Neural cell (in vitro differentiated cells): ENCODE results near the gene TRMT2A. TPM values are rescaled to one million over a fixed set of nuclear protein-coding genes. Genes with fewer than 3 reads are reported as not detected.

Experiments
- H2AFZ ChIP-seq: fragments of 200-600, 300-800 bp; sonication (generic), shearing (Covaris generic); 2 replicates; pipeline ENCODE4 v1.6.0; 2014; ENCODE audit warnings: low read depth, mild to moderate bottlenecking, antibody characterized with exemption, low read length, moderate library complexity
- H3F3A ChIP-seq: fragments of 200-600 bp; shearing (Covaris generic); 2 replicates; pipeline ENCODE4 v1.6.1; 2016; ENCODE audit warnings: mild to moderate bottlenecking, moderate library complexity, mixed read lengths, antibody characterized with exemption, low read length; ENCODE audit not compliant: insufficient read depth, poor library complexity, severe bottlenecking
- H3K27ac ChIP-seq: fragments of 200-600, 300-800 bp; sonication (generic), shearing (Covaris generic); 2 replicates; pipeline ENCODE4 v1.5.1; 2014; ENCODE audit warnings: mild to moderate bottlenecking, low read length, moderate library complexity
- H3K27me3 ChIP-seq: fragments of 300-800, 200-600 bp; sonication (generic), shearing (Covaris generic); 2 replicates; pipeline ENCODE4 v1.6.0; 2014; ENCODE audit warnings: mild to moderate bottlenecking, low read depth, low read length, moderate library complexity; ENCODE audit not compliant: insufficient read depth
- H3K36me3 ChIP-seq: fragments of 300-800, 200-600 bp; sonication (generic), shearing (Covaris generic); 2 replicates; pipeline ENCODE4 v1.5.1; 2014; ENCODE audit warnings: mild to moderate bottlenecking, antibody characterized with exemption, low read length, moderate library complexity; ENCODE audit not compliant: insufficient read depth
- H3K4me2 ChIP-seq: fragments of 300-800, 200-600 bp; sonication (generic), shearing (Covaris generic); 2 replicates; pipeline ENCODE4 v1.6.0; 2014; ENCODE audit warnings: mild to moderate bottlenecking, low read length
- H3K4me3 ChIP-seq: fragments of 300-800, 200-600 bp; sonication (generic), shearing (Covaris generic); 2 replicates; pipeline ENCODE4 v1.5.1; 2014; ENCODE audit warnings: mild to moderate bottlenecking, low read length, moderate library complexity
- H3K79me2 ChIP-seq: fragments of 200-600 bp; shearing (Covaris generic); replicated peaks from 2 replicates; pipeline ENCODE4 v1.6.0; 2014; ENCODE audit warnings: mild to moderate bottlenecking, low read length, moderate library complexity; ENCODE audit not compliant: insufficient read depth
- H3K9ac ChIP-seq: fragments of 300-800, 200-600 bp; sonication (generic), shearing (Covaris generic); 2 replicates; pipeline ENCODE4 v1.6.1; 2016; ENCODE audit warnings: mild to moderate bottlenecking, low read length, mixed read lengths
- H3K9me2 ChIP-seq: fragments of 200-600 bp; shearing (Covaris generic); 2 replicates; pipeline ENCODE4 v1.6.1; 2016; ENCODE audit warnings: mild to moderate bottlenecking, low read length, mixed read lengths; ENCODE audit not compliant: insufficient read depth
- H3K9me3 ChIP-seq: fragments of 200-600, 300-800 bp; sonication (generic), shearing (Covaris generic); 2 replicates; pipeline ENCODE4 v1.6.1; 2016; ENCODE audit warnings: mild to moderate bottlenecking, mixed run types, low read length, moderate library complexity, mixed read lengths
- H4K20me1 ChIP-seq: fragments of 200-600 bp; shearing (Covaris generic); 2 replicates; pipeline ENCODE4 v1.6.1; 2016; ENCODE audit warnings: mild to moderate bottlenecking, mixed run types; ENCODE audit not compliant: insufficient read depth
- EP300 ChIP-seq: fragments of 450-650 bp; conservative IDR thresholded peaks from 2 replicates; pipeline ENCODE4 v1.6.1; 2014; ENCODE audit warnings: antibody characterized with exemption, mild to moderate bottlenecking, moderate library complexity; ENCODE audit not compliant: poor library complexity, severe bottlenecking
- EZH2 ChIP-seq: fragments of 200-600, 300-800 bp; shearing (Covaris generic), sonication (generic); IDR thresholded peaks from 2 replicates; pipeline ENCODE4 v1.6.1; 2014; ENCODE audit warnings: antibody characterized with exemption, low read length, borderline replicate concordance, mild to moderate bottlenecking; ENCODE audit not compliant: insufficient read depth, poor library complexity, severe bottlenecking
- MXI1 ChIP-seq: fragments of 450-650 bp; conservative IDR thresholded peaks from 2 replicates; pipeline ENCODE4 v1.6.1; 2014; ENCODE audit warnings: antibody characterized with exemption, mild to moderate bottlenecking; ENCODE audit not compliant: poor library complexity, severe bottlenecking
- POLR2AphosphoS5 ChIP-seq: IDR thresholded peaks from 2 replicates; pipeline ENCODE4 v1.6.1; 2012
- RAD21 ChIP-seq: fragments of 450-650 bp; conservative IDR thresholded peaks from 2 replicates; pipeline ENCODE4 v1.6.1; 2014; ENCODE audit warnings: antibody characterized with exemption, mild to moderate bottlenecking, moderate library complexity
- TAF1 ChIP-seq: IDR thresholded peaks from 2 replicates; pipeline ENCODE4 v1.6.1; 2012; ENCODE audit warnings: low read depth
- polyA plus RNA-seq: library from polyadenylated mRNA; depleted of rRNA; stranded (reverse); fragments of >200 nt; gene quantifications from 2 replicates; pipeline ENCODE4 v1.2.3, GENCODE V29; 2014
- TF ChIP-seq, protein P1 (sequence below): fragments of 450-650 bp; IDR thresholded peaks from 2 replicates; pipeline ENCODE4 v1.5.1; 2014; ENCODE audit warnings: antibody characterized with exemption, mild to moderate bottlenecking, moderate library complexity; ENCODE audit not compliant: poor library complexity, severe bottlenecking
- TF ChIP-seq, protein P2 (sequence below): IDR thresholded peaks from 2 replicates; pipeline ENCODE4 v1.6.1; 2012; ENCODE audit warnings: borderline replicate concordance

The TRMT2A gene
- polyA plus RNA-seq, 1 donor from 2014 or later: 96.7 TPM

DNA sequence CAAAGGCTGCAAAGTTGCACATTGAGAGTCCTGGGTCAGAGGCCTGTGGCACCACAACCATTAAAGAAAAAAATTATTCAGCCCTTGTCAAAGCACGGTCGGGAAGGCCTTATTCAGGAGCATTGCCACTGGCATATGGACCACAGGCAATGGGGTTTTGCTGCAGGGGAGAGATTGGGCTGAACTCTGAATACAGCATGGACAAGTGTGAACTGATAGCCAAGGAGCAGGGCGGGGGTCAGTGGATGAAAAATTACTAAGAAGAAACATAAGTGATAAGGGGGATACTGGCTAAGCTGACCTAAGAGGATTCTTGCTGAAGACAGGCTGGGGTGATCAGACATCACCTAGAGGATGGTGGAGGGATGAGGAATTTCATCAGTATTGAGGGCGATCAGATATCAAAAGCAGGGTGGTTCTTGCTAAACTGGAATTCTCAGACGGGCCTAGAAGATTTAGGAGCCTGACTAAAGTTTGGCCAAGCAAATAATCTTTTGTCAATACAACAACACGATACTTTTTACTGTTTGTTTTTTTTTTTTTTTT is 40.3 kb downstream of the TRMT2A start:
- Histone ChIP-seq H3K4me3 (no peak overlapping the region), H3K79me2 (peaks cover 13% of the 10 kb centered on the region), H3K9me2 (no peaks in the 10 kb centered on the region), H3F3A (no peaks in the 10 kb centered on the region), H3K4me2 (no peak overlapping the region), H3K27ac (no peak overlapping the region), H3K9ac (no peak overlapping the region), H2AFZ (no peak overlapping the region), H4K20me1 (no peaks in the 10 kb centered on the region), H3K27me3 (no peaks in the 10 kb centered on the region), H3K9me3 (no peaks in the 10 kb centered on the region), H3K36me3 (no peaks in the 10 kb centered on the region)
- TF ChIP-seq, protein P1, sequence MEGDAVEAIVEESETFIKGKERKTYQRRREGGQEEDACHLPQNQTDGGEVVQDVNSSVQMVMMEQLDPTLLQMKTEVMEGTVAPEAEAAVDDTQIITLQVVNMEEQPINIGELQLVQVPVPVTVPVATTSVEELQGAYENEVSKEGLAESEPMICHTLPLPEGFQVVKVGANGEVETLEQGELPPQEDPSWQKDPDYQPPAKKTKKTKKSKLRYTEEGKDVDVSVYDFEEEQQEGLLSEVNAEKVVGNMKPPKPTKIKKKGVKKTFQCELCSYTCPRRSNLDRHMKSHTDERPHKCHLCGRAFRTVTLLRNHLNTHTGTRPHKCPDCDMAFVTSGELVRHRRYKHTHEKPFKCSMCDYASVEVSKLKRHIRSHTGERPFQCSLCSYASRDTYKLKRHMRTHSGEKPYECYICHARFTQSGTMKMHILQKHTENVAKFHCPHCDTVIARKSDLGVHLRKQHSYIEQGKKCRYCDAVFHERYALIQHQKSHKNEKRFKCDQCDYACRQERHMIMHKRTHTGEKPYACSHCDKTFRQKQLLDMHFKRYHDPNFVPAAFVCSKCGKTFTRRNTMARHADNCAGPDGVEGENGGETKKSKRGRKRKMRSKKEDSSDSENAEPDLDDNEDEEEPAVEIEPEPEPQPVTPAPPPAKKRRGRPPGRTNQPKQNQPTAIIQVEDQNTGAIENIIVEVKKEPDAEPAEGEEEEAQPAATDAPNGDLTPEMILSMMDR: no peak
- TF ChIP-seq POLR2AphosphoS5: no peak

DNA sequence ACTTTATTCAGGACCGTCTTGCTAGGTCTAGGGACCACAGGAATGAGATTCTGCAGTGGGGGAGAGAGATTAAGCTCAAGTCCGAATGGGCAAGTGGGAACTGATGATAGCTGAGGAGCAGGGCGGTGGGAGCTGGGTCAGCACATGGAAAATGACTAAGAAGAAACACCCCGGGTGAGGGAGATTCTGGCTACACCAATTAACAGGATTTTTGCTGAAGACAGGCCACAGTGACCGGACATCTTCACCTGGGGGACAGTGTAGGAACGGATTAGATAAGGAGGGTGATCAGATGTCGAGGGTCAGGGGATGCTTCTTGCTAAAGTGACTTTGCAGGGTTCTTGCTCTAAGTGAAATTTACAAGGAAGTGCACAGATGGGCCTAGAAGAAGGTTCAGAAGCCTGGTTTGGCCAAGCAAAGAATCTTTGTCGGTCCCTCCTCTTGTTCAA is 45.5 kb downstream of the TRMT2A start:
- no peaks in the 10 kb centered on the region for H4K20me1 ChIP-seq
- no peak overlapping the region for H3K4me3 ChIP-seq
- no peaks in the 10 kb centered on the region for H3F3A ChIP-seq
- no peak overlapping the region for H3K27ac ChIP-seq
- H2AFZ ChIP-seq: no peak overlapping the region
- TF ChIP-seq MXI1 (no peak), RAD21 (no peak), EP300 (no peak), EZH2 (no peak), POLR2AphosphoS5 (no peak), TAF1 (no peak)
- TF ChIP-seq, protein P1: no peak
- TF ChIP-seq, protein P2, sequence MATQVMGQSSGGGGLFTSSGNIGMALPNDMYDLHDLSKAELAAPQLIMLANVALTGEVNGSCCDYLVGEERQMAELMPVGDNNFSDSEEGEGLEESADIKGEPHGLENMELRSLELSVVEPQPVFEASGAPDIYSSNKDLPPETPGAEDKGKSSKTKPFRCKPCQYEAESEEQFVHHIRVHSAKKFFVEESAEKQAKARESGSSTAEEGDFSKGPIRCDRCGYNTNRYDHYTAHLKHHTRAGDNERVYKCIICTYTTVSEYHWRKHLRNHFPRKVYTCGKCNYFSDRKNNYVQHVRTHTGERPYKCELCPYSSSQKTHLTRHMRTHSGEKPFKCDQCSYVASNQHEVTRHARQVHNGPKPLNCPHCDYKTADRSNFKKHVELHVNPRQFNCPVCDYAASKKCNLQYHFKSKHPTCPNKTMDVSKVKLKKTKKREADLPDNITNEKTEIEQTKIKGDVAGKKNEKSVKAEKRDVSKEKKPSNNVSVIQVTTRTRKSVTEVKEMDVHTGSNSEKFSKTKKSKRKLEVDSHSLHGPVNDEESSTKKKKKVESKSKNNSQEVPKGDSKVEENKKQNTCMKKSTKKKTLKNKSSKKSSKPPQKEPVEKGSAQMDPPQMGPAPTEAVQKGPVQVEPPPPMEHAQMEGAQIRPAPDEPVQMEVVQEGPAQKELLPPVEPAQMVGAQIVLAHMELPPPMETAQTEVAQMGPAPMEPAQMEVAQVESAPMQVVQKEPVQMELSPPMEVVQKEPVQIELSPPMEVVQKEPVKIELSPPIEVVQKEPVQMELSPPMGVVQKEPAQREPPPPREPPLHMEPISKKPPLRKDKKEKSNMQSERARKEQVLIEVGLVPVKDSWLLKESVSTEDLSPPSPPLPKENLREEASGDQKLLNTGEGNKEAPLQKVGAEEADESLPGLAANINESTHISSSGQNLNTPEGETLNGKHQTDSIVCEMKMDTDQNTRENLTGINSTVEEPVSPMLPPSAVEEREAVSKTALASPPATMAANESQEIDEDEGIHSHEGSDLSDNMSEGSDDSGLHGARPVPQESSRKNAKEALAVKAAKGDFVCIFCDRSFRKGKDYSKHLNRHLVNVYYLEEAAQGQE: no peak
- no peaks in the 10 kb centered on the region for H3K79me2 ChIP-seq
- no peaks in the 10 kb centered on the region for H3K36me3 ChIP-seq
- no peaks in the 10 kb centered on the region for H3K9me2 ChIP-seq
- no peak overlapping the region for H3K4me2 ChIP-seq
- no peaks in the 10 kb centered on the region for H3K27me3 ChIP-seq
- no peak overlapping the region for H3K9ac ChIP-seq
- no peaks in the 10 kb centered on the region for H3K9me3 ChIP-seq
